HFF-Myc (cell line): ENCODE data around the gene USP50.

Source experiments
- DNase-seq: peaks from one replicate; pipeline ENCODE4 v3.0.0-alpha.2; 2011; ENCODE audit warnings: low read depth; ENCODE audit errors: extremely low read depth
- H3K4me3 ChIP-seq: replicated peaks from 2 replicates; pipeline ENCODE4 v1.5.1; 2011; ENCODE audit warnings: low read depth, mild to moderate bottlenecking, control low read depth, low read length
- CTCF ChIP-seq: IDR thresholded peaks from 2 replicates; pipeline ENCODE4 v1.5.1; 2012; ENCODE audit warnings: mild to moderate bottlenecking, low read depth, low read length, control low read depth; ENCODE audit errors: missing control alignments

The USP50 gene

GRCh38 chr15:50544368-50544767 lies 2.1 kb downstream of the USP50 start:
- TF ChIP-seq CTCF, result no peak
- DNase-seq, result no peak
- no peak overlapping the region for H3K4me3 ChIP-seq

DNA sequence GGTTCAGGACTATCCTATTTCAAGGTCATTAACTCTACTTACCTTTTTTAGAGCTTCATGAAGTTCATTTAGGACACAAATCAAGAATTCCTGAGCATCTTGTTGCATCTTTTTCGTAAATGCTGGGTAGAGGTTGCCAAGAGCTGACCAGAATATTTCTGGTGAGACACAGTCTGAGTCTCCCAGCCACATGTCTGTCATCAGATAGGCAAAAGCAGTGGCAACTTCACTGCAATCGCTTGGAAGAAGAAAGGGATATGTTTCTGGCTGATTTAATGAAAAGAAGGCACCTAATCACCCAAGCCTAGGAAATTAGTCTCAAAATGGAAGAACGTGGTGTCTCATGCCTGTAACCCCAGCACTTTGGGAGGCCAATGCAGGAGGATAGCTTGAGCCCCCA lies 2.9 kb downstream of the USP50 start:
- no peak overlapping the region for H3K4me3 ChIP-seq
- no peak for TF ChIP-seq CTCF
- DNase-seq, result no peak

DNA sequence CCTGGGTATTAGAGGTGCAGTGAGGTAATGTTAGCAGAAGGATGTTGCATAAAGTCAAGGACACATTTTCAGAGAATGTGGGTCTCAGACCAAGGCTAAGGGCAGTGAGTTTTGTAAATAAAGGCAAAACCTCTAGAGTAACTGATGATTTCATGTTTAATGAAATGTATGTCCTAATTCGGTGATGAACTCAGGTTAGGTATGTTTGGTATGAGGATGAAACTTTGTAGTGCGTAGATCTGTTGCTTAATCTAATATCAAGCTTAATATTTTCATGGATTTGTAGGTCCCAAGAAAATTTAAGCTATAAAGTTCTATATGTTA lies 3.6 kb downstream of the USP50 start:
- DNase-seq, result no peak
- H3K4me3 ChIP-seq, result no peak overlapping the region
- TF ChIP-seq CTCF, result no peak

GRCh38 chr15:50531766-50532165 lies 14.7 kb downstream of the USP50 start:
- no peak for TF ChIP-seq CTCF
- DNase-seq, result no peak
- no peak overlapping the region for H3K4me3 ChIP-seq

- no peak for DNase-seq
- H3K4me3 ChIP-seq, result no peak overlapping the region
- TF ChIP-seq CTCF, result no peak
Observed at GRCh38 chr15:50531163-50531562, 15.3 kb downstream of the USP50 start.

DNA sequence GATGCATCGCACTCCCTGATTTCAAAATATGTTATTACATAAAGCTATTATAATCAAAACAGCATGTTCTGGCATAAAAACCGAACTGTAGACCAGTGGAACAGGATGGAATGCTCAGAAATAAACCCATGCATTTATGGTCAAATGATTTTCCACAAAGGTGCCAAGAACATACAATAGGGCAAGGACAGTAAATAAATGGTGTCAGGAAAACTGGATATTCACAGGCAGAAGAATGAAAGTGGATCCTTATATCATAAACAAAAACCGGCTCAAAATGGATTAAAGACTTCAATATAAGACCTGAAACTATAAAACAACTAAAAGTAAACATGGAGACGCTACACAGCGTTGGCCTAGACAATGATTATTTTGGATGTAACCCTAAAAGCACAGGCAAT lies 22.6 kb downstream of the USP50 start:
- H3K4me3 ChIP-seq, result no peak overlapping the region
- TF ChIP-seq CTCF, result no peak
- no peak for DNase-seq

DNA sequence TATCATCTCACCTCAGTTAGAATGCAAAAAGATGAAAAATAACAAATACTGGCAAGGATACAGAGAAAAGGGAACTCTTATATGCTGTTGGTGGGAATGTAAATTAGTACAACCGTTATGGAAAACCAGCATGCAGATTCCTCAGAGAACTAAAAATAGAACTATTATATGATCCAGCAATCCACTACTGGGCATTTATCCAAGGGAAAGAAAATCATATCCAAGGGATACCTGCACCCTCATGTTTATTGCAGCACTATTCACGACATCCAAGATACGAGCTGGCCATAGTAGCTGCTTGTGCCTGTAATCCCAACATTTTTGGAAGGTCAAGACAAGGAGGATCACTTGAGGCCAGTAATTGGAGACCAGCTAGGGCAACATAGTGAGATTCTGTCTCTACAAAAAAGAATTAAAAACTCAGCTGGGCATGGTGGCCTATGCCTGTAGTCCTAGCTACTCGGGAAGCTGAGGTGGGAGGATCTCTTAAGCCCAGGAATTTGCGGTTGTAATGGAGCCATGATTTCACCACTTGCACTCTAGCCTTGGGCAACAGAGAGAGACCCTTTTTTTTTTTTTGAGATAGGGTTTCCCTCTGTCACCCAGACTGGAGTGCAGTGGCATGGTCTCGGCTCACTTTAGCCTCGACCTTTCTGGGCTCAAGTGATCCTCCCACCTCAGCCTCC lies 26.6 kb downstream of the USP50 start:
- no peak for TF ChIP-seq CTCF
- no peak for DNase-seq
- H3K4me3 ChIP-seq, result no peak overlapping the region
